HFFc6 (cell line): ENCODE measurements around the gene APP. TPM values are rescaled to one million over a fixed set of nuclear protein-coding genes. Genes with fewer than 3 reads are reported as not detected.
A peak's percentile ranks its signal among the peaks of the same experiment; 100 is the strongest.

Experiments
- DNase-seq: peaks from one replicate; pipeline ENCODE4 v3.0.0-alpha.2; 2018
- H3K27ac Mint-ChIP-seq: 2 replicates; pipeline ENCODE4 v1.8.0; 2020; ENCODE audit warnings: mild to moderate bottlenecking, mixed read lengths
- H3K27me3 Mint-ChIP-seq: 2 replicates; pipeline ENCODE4 v1.8.0; 2021; ENCODE audit warnings: mild to moderate bottlenecking, moderate library complexity, mixed read lengths; ENCODE audit not compliant: insufficient read depth
- H3K36me3 Mint-ChIP-seq: 2 replicates; pipeline ENCODE4 v1.8.0; 2021; ENCODE audit warnings: low read depth, mixed read lengths
- H3K4me1 Mint-ChIP-seq: 2 replicates; pipeline ENCODE4 v1.8.0; 2020; ENCODE audit warnings: low read depth, mixed read lengths
- H3K4me3 Mint-ChIP-seq: 2 replicates; pipeline ENCODE4 v1.8.0; 2020; ENCODE audit warnings: mild to moderate bottlenecking, moderate library complexity, mixed read lengths
- H3K9me3 Mint-ChIP-seq: 2 replicates; pipeline ENCODE4 v1.8.0; 2020; ENCODE audit warnings: mild to moderate bottlenecking, mixed read lengths
- CTCF ChIP-seq: fragments of 200-600 bp; sonication (generic); IDR thresholded peaks from 2 replicates; pipeline ENCODE4 v1.5.0; 2021; ENCODE audit warnings: antibody characterized with exemption, mild to moderate bottlenecking
- total RNA-seq, 6 experiments: library from RNA; stranded (reverse); fragmentation: NEBNext Ultra II Directional; extraction: Animal tissue kit (Norgen Biotek cat#: 25700); gene quantifications; 2 replicates in 1 of 6; 3 replicates in 5 of 6; pipeline ENCODE4 v1.2.3, GENCODE V29; 2021

APP gene
- total RNA-seq, 6 experiments from 2014 or later, result 396 to 438 (median 425) TPM

GRCh38 chr21:26154753-26155152, 15.8 kb downstream of the APP start:
- H3K36me3 Mint-ChIP-seq, result 0 out of 2 replicates have a peak, but pooled peaks cover 10% of the 10 kb centered on the region
- no peaks in the 10 kb centered on the region for H3K27me3 Mint-ChIP-seq
- peak overlapping the region; percentile 88; the same call in 1 of the 2 replicates for H3K27ac Mint-ChIP-seq
- H3K9me3 Mint-ChIP-seq, result no peaks in the 10 kb centered on the region
- no peak for TF ChIP-seq CTCF
- no peak for DNase-seq
- H3K4me1 Mint-ChIP-seq, result peaks cover 69% of the 10 kb centered on the region
- H3K4me3 Mint-ChIP-seq, result no peak overlapping the region

- Mint-ChIP-seq H3K27ac (peak overlapping the region; percentile 88), H3K27me3 (no peaks in the 10 kb centered on the region), H3K9me3 (no peaks in the 10 kb centered on the region), H3K36me3 (0 out of 2 replicates have a peak, but pooled peaks cover 6% of the 10 kb centered on the region), H3K4me3 (peak overlapping the region; percentile 11; the same call in 1 of the 2 replicates), H3K4me1 (peaks cover 69% of the 10 kb centered on the region)
- no peak for TF ChIP-seq CTCF
- DNase-seq, result peak; percentile 49
Measured at GRCh38 chr21:26153758-26154157, 16.8 kb downstream of the APP start.

GRCh38 chr21:26148840-26149354, 21.7 kb downstream of the APP start:
- peak; percentile 44 for DNase-seq
- H3K4me3 Mint-ChIP-seq, result peak overlapping the region; percentile 4
- H3K27ac Mint-ChIP-seq, result peak overlapping the region; percentile 84
- no peak for TF ChIP-seq CTCF
- H3K36me3 Mint-ChIP-seq, result peaks cover 8% of the 10 kb centered on the region; the same call in 1 of the 2 replicates
- no peaks in the 10 kb centered on the region for H3K9me3 Mint-ChIP-seq
- H3K27me3 Mint-ChIP-seq, result no peaks in the 10 kb centered on the region; the same call in 1 of the 2 replicates
- H3K4me1 Mint-ChIP-seq, result peaks cover 56% of the 10 kb centered on the region

- Mint-ChIP-seq H3K27ac (peak overlapping the region; percentile 84), H3K9me3 (no peaks in the 10 kb centered on the region), H3K4me1 (peaks cover 49% of the 10 kb centered on the region), H3K36me3 (peaks cover 8% of the 10 kb centered on the region; the same call in 1 of the 2 replicates), H3K27me3 (no peaks in the 10 kb centered on the region; the same call in 1 of the 2 replicates), H3K4me3 (peak overlapping the region; percentile 4)
- DNase-seq, result no peak
- no peak for TF ChIP-seq CTCF
Measured at GRCh38 chr21:26148071-26148839, 22.3 kb downstream of the APP start.

- no peak overlapping the region for H3K4me3 Mint-ChIP-seq
- peaks cover 42% of the 10 kb centered on the region for H3K4me1 Mint-ChIP-seq
- DNase-seq, result no peak
- H3K27ac Mint-ChIP-seq, result peak overlapping the region; percentile 84; the same call in 1 of the 2 replicates
- H3K36me3 Mint-ChIP-seq, result peaks cover 5% of the 10 kb centered on the region; the same call in 1 of the 2 replicates
- H3K27me3 Mint-ChIP-seq, result no peaks in the 10 kb centered on the region; the same call in 1 of the 2 replicates
- TF ChIP-seq CTCF, result no peak
- H3K9me3 Mint-ChIP-seq, result no peaks in the 10 kb centered on the region
Measured at GRCh38 chr21:26147535-26147934, 23.0 kb downstream of the APP start.
